ENCODE results near the gene GRIK4.
"Not testable (repeated sequence)": the region's sequence is repeated elsewhere in the genome, so short reads cannot be mapped to it uniquely, and the experiment has no call there.

GRIK4 gene

DNA sequence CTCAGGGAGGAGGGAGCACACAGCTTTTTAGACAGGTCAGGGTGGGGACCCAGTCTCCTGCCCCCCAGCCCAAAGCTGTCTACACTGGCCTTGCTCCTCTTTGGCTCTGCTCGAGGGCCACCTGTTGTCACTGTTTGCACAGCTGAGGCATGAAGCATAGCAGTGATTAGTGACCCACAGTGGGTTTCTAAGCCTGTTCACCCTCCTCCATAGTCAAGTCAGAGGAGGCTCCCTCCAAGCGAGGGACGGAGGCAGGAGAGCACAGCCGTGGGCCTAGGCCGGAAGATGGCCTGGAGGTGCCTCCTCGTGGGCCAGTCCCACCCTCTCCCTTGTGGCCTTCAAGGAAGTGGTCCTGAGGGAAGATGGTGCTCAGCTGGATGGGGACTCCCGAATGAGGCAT is 241.1 kb downstream of the GRIK4 start:
- H3K27me3 ChIP-seq: no peaks in the 10 kb centered on the region
- no peak for TF ChIP-seq Cebpa-rat (IDR thresholded peaks at IDR 0.05)
- no peak overlapping the region for H3K9ac ChIP-seq
- H3K4me3 ChIP-seq: no peak overlapping the region
- no peak overlapping the region for H3K27ac ChIP-seq
- no peak overlapping the region for H3K4me2 ChIP-seq
- H4K20me1 ChIP-seq: no peaks in the 10 kb centered on the region
- H3K4me1 ChIP-seq: peaks cover 0 to 32% (median 13%) of the 10 kb centered on the region in 10 experiments; a peak in 12 of 20 replicates
- no peaks in the 10 kb centered on the region for H3K36me3 ChIP-seq
- no peaks in the 10 kb centered on the region for H3K9me3 ChIP-seq (replicated peaks in 1 of 11)

DNA sequence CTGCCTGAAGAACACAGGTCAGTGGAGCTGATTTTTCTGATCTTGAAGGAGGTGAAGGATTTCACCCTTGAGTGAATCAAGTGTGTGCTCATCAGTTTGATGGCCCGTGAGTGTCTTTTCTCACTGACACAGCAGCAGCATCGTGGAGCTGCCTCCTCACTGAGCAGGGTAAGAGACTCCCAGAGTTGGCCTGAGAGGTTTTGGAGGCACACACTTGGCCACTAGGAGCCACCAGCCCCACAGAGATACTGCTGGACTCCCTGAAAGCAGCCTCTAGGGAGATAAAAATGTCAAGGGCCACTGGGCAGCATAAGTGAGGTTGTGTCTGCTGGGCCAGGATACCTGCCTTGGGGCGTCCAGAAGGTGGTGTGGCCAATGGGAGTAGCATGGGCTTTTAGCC is 245.4 kb downstream of the GRIK4 start:
- H3K4me1 ChIP-seq: no peaks in the 10 kb centered on the region
- TF ChIP-seq Cebpa-rat (IDR thresholded peaks at IDR 0.05): no peak
- H3K9me3 ChIP-seq (replicated peaks in 1 of 11): no peaks in the 10 kb centered on the region
- H3K36me3 ChIP-seq: no peaks in the 10 kb centered on the region
- no peak overlapping the region for H3K4me3 ChIP-seq
- H4K20me1 ChIP-seq: no peaks in the 10 kb centered on the region
- H3K4me2 ChIP-seq: no peak overlapping the region
- H3K27ac ChIP-seq: no peak overlapping the region
- no peaks in the 10 kb centered on the region for H3K27me3 ChIP-seq
- no peak overlapping the region for H3K9ac ChIP-seq

DNA sequence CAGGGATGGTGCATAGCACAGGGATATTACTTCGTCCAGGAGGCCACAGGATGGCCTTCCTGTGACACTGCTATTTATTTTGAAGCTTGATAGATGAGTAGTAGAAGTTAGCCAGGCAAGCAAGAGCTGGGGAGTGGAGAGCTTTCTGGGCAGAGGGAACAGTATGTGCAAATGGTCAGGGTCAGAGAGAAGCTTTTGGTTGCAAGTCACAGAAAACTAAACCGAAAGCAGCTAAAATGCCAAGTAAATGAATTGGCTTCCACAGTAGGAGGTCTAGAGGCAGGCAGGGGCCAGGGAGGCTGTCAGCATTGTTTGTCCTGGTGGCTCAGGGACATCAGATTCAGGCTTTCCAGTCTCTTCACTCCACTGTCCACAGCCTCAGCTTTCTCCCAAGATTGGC is 247.5 kb downstream of the GRIK4 start:
- Histone ChIP-seq H3K27ac (no peak overlapping the region), H3K4me1 (no peaks in the 10 kb centered on the region), H3K9me3 (replicated peaks in 1 of 11) (no peaks in the 10 kb centered on the region), H3K4me2 (no peak overlapping the region), H3K36me3 (no peaks in the 10 kb centered on the region), H4K20me1 (no peaks in the 10 kb centered on the region), H3K4me3 (no peak overlapping the region), H3K9ac (no peak overlapping the region), H3K27me3 (no peaks in the 10 kb centered on the region)
- no peak for TF ChIP-seq Cebpa-rat (IDR thresholded peaks at IDR 0.05)

DNA sequence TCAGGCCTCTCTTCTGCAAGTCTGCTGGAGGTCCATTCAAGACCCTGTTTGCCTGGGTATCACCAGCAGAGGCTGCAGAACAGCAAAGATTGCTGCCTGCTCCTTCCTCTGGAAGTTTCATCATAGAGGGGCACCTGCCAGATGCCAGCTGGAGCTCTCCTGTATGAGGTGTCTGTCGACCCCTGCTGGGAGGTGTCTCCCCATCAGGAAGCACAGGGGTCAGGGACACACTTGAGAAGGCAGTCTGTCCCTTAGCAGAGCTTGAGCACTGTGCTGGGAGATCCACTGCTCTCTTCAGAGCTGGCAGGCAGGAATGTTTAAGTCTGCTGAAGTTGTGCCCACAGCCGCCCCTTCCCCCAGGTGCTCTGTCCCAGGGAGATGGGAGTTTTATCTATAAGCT is 254.2 kb downstream of the GRIK4 start:
- peaks cover 20 to 34% (median 31%) of the 10 kb centered on the region in 11 experiments for H3K9me3 ChIP-seq (replicated peaks in 1 of 11)
- not testable (repeated sequence) for H4K20me1 ChIP-seq, H3K4me1 ChIP-seq, H3K4me2 ChIP-seq, H3K27me3 ChIP-seq, H3K4me3 ChIP-seq, H3K9ac ChIP-seq, H3K27ac ChIP-seq, H3K36me3 ChIP-seq

DNA sequence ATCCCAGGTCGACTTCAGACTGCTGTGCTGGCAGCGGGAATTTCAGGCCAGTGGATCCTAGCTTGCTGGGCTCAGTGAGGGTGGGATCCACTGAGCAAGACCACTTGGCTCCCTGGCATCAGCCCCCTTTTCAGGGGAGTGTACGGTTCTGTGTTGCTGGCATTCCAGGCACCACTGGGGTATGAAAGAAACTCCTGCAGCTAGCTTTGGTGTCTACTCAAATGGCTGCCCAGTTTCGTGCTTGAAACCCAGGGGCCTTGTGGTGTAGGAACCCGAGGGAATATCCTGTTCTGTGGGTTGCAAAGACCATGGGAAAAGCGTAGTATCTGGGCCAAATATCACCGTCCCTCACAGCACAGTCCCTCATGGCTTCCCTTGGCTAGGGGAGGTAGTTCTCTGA is 254.8 kb downstream of the GRIK4 start:
- no peaks in the 10 kb centered on the region for H4K20me1 ChIP-seq
- H3K27me3 ChIP-seq: no peaks in the 10 kb centered on the region
- peaks cover 20 to 34% (median 31%) of the 10 kb centered on the region in 11 experiments for H3K9me3 ChIP-seq (replicated peaks in 1 of 11)
- H3K4me2 ChIP-seq: 0 out of 22 replicates have a peak overlapping the region, but pooled peaks of 1 of the 11 experiments have one; percentile 14
- no peak overlapping the region for H3K4me3 ChIP-seq
- H3K4me1 ChIP-seq: no peaks in the 10 kb centered on the region; a peak in 1 of 20 replicates
- no peaks in the 10 kb centered on the region; a peak in 1 of 22 replicates for H3K36me3 ChIP-seq
- H3K9ac ChIP-seq: no peak overlapping the region
- no peak for TF ChIP-seq Cebpa-rat (IDR thresholded peaks at IDR 0.05)
- H3K27ac ChIP-seq: no peak overlapping the region

DNA sequence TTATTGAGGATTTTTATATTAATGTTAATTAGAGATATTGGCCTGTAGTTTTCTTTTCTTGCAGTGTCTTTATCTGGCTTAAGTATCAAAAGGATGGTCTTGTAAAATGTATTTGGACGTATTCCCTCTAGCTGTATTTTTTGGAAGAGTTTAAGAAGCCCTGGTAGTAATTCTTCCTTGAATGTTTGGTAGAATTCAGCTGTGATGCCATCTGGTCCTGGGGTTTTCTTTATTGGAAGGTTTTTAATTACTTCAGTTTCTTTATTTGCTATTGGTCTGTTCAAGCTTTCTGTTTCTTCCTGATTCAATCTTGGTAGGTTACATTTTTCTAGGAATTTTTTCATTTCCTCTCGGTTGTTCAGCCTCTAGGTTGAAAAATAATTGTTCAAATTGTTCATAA is 257.4 kb downstream of the GRIK4 start:
- H3K9ac ChIP-seq: no peak overlapping the region
- H3K4me1 ChIP-seq: peaks cover 0 to 11% (median 9%) of the 10 kb centered on the region in 10 experiments; a peak in 14 of 20 replicates

DNA sequence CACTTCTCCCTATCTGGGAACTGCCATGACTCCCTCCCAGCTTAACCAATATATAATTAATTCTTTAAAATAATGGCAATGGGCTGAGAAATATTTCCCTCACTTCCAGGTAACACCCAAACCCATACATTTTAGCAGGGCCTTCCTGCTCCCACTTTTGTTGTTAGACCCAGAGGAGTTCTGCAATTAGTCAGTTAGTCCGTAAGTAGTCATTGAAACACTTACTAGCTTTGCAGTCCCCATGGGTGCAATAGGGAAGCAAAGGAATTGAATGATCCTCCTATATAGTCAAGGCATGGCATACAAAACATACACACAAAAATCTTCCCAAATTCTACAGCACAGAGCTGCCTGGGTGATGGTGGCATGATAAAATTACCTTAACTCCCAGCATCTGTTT is 258.4 kb downstream of the GRIK4 start:
- peaks cover 36 to 52% (median 42%) of the 10 kb centered on the region in 11 experiments for H3K9me3 ChIP-seq (replicated peaks in 1 of 11)
- no peak overlapping the region for H3K4me3 ChIP-seq
- H3K4me2 ChIP-seq: no peak overlapping the region
- no peaks in the 10 kb centered on the region for H3K27me3 ChIP-seq
- no peaks in the 10 kb centered on the region; a peak in 1 of 22 replicates for H3K36me3 ChIP-seq
- TF ChIP-seq Cebpa-rat (IDR thresholded peaks at IDR 0.05): no peak
- no peak overlapping the region for H3K27ac ChIP-seq
- H4K20me1 ChIP-seq: no peaks in the 10 kb centered on the region
- H3K4me1 ChIP-seq: peaks cover 0 to 13% (median 10%) of the 10 kb centered on the region in 10 experiments; a peak in 14 of 20 replicates
- no peak overlapping the region for H3K9ac ChIP-seq

More for the DNA sequence above, 257.4 kb downstream of the GRIK4 start:
- peaks cover 26 to 43% (median 37%) of the 10 kb centered on the region in 11 experiments for H3K9me3 ChIP-seq (replicated peaks in 1 of 11)
- H3K27ac ChIP-seq: no peak overlapping the region
- TF ChIP-seq Cebpa-rat (IDR thresholded peaks at IDR 0.05): no peak
- no peak overlapping the region for H3K4me3 ChIP-seq
- no peaks in the 10 kb centered on the region for H3K27me3 ChIP-seq
- H4K20me1 ChIP-seq: no peaks in the 10 kb centered on the region
- H3K36me3 ChIP-seq: no peaks in the 10 kb centered on the region; a peak in 1 of 22 replicates
- no peak overlapping the region for H3K4me2 ChIP-seq

DNA sequence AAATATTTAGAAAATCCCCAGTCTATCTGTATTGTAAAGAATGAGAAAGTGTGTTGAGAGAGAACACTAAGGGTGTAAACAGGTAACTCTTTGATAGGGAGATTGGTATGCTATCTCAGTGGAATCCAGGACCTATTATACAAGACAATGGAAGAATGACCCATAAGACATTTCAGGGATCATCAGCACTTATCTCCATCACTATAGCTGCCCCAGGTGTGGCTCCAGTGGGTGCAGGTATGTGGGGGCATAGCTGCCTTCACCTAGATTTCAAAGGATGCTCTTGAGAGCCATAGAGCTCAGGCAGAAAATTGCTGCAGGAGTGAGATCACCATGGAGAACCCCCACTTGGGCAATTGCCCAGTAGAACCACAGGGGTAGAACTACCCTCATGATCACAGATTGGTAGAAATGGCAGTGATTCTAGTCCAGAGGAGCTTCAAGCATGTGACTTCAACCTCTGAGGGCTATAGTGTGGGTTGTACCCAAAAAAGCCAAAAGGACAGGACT is 260.1 kb downstream of the GRIK4 start:
- Histone ChIP-seq H3K4me1 (peaks cover 0 to 13% (median 10%) of the 10 kb centered on the region in 10 experiments; a peak in 14 of 20 replicates), H3K9ac (no peak overlapping the region)

DNA sequence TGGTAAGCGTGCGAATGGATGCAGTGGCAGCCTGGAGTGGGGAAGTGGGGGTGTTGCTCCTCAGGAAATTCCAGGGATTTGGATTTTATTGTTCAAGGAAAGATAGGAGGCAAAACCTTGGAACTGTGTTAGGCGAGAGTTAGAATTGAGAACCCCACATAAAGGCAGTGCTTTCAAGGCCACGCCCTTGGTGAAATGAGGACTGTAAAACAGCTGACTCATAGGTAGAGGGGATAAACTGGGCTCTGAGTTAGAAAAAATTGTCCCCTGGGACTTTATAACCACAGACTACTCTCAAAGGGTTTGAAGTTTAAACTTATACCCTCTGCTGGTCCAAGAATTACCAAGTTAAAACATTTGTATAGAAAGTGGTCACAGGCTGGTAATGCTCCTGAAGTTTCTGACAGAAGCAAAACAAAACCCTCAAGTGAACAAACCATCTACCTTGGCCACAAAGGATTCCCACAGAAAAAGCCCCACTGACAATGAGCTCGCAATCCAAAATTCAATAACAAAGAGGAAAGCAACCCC is 262.0 kb downstream of the GRIK4 start:
- Histone ChIP-seq H3K4me3 (no peak overlapping the region; a peak in 1 of 20 replicates), H3K4me2 (peak overlapping the region in 9 of 11 experiments; percentile 8 to 44 (median 19); a peak in 13 of 22 replicates), H3K9ac (no peak overlapping the region), H4K20me1 (no peaks in the 10 kb centered on the region), H3K27ac (peak overlapping the region in 1 of 11 experiments; percentile 17; a peak in 1 of 22 replicates), H3K9me3 (replicated peaks in 1 of 11) (peaks cover 14 to 26% (median 17%) of the 10 kb centered on the region in 11 experiments; a peak in 21 of 22 replicates), H3K4me1 (peaks cover 0 to 13% (median 10%) of the 10 kb centered on the region in 10 experiments; a peak in 14 of 20 replicates), H3K27me3 (no peaks in the 10 kb centered on the region), H3K36me3 (no peaks in the 10 kb centered on the region)
- no peak for TF ChIP-seq Cebpa-rat (IDR thresholded peaks at IDR 0.05)

More for the DNA sequence above, 260.1 kb downstream of the GRIK4 start:
- no peak overlapping the region for H3K4me3 ChIP-seq
- no peaks in the 10 kb centered on the region; a peak in 1 of 22 replicates for H3K36me3 ChIP-seq
- TF ChIP-seq Cebpa-rat (IDR thresholded peaks at IDR 0.05): no peak
- no peak overlapping the region for H3K4me2 ChIP-seq
- H3K9me3 ChIP-seq (replicated peaks in 1 of 11): peaks cover 29 to 45% (median 36%) of the 10 kb centered on the region in 11 experiments
- H3K27ac ChIP-seq: no peak overlapping the region
- no peaks in the 10 kb centered on the region for H4K20me1 ChIP-seq
- H3K27me3 ChIP-seq: no peaks in the 10 kb centered on the region
